Testis (tissue), 2 donors: ENCODE data around the gene ASXL3.

Source experiments
- POLR2A ChIP-seq: fragments of 450-650 bp; IDR thresholded peaks from one replicate; pipeline ENCODE4 v1.6.1; 2017; ENCODE audit warnings: antibody characterized with exemption, mild to moderate bottlenecking, moderate library complexity
- TF ChIP-seq, protein P1 (sequence below), 3 experiments: fragments of 450-650 bp in 2 of 3; fragments of 200-600 bp in 1 of 3; sonication (generic) in 1 of 3; IDR thresholded peaks; one replicate each; pipeline ENCODE4 v1.5.1; 2016 to 2019; ENCODE audit warnings: antibody characterized with exemption in 3 of 3, mild to moderate bottlenecking in 2 of 3, moderate library complexity in 1 of 3

DNA sequence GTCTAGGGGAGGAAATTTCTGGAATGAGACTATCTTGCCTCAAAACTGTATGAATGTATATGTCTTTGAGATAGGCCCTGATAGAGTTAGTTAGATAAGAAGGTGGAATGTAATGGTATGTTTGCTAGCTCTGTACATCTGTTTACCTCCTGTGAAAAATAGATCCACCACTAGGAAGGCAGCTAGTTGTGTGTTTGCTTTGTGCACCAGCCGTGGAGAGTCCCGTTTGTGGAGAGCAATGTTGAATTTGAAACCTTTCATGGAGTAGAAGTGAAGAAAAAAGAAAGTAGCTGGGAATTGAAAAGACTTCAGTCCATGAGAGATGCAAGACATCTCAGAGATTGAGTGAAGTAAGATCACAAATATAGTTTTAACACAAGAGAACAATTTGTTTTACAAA is 25.4 kb downstream of the ASXL3 start:
- TF ChIP-seq, protein P1, sequence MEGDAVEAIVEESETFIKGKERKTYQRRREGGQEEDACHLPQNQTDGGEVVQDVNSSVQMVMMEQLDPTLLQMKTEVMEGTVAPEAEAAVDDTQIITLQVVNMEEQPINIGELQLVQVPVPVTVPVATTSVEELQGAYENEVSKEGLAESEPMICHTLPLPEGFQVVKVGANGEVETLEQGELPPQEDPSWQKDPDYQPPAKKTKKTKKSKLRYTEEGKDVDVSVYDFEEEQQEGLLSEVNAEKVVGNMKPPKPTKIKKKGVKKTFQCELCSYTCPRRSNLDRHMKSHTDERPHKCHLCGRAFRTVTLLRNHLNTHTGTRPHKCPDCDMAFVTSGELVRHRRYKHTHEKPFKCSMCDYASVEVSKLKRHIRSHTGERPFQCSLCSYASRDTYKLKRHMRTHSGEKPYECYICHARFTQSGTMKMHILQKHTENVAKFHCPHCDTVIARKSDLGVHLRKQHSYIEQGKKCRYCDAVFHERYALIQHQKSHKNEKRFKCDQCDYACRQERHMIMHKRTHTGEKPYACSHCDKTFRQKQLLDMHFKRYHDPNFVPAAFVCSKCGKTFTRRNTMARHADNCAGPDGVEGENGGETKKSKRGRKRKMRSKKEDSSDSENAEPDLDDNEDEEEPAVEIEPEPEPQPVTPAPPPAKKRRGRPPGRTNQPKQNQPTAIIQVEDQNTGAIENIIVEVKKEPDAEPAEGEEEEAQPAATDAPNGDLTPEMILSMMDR (IDR thresholded peaks at IDR 0.05): no peak
- TF ChIP-seq POLR2A: no peak
